Measurements from ENCODE around the gene FBXO42. TPM values are rescaled to one million over a fixed set of nuclear protein-coding genes. Genes with fewer than 3 reads are reported as not detected.

Gene FBXO42
- total RNA-seq, 1 experiment from 2014 or later, result 9.6 TPM

GRCh38 chr1:16244650-16245285 is 107.5 kb downstream of the FBXO42 start:
- DNase-seq (ENCODE audit: low spot score), result no peak

- peak; percentile 71 for DNase-seq (ENCODE audit: low spot score)
Observed at GRCh38 chr1:16243936-16244649, 108.2 kb downstream of the FBXO42 start.

- DNase-seq (ENCODE audit: low spot score), result no peak
Observed at GRCh38 chr1:16243215-16243610, 109.1 kb downstream of the FBXO42 start.

GRCh38 chr1:16242556-16243214 is 109.6 kb downstream of the FBXO42 start:
- no peak for DNase-seq (ENCODE audit: low spot score)

GRCh38 chr1:16241221-16241708 is 111.0 kb downstream of the FBXO42 start:
- no peak for DNase-seq (ENCODE audit: low spot score)

- no peak for DNase-seq (ENCODE audit: low spot score)
Observed at GRCh38 chr1:16239972-16240491, 112.2 kb downstream of the FBXO42 start.

- DNase-seq (ENCODE audit: low spot score), result no peak
Observed at GRCh38 chr1:16237343-16237830, 114.9 kb downstream of the FBXO42 start.

- peak; percentile 88 for DNase-seq (ENCODE audit: low spot score)
Observed at GRCh38 chr1:16236511-16237342, 115.6 kb downstream of the FBXO42 start, which contains the start of gene CPLANE2. TSS of gene CPLANE2 (minus strand) at chr1:16237183. CDS start at chr1:16236742, 441 bp downstream.

- peak; percentile 54 for DNase-seq (ENCODE audit: low spot score)
Observed at GRCh38 chr1:16235944-16236510, 116.3 kb downstream of the FBXO42 start.

- DNase-seq (ENCODE audit: low spot score), result no peak
Observed at GRCh38 chr1:16235347-16235746, 116.9 kb downstream of the FBXO42 start.

GRCh38 chr1:16233431-16233830 is 118.8 kb downstream of the FBXO42 start:
- DNase-seq (ENCODE audit: low spot score), result no peak

- DNase-seq (ENCODE audit: low spot score), result no peak
Observed at GRCh38 chr1:16232316-16232710, 120.0 kb downstream of the FBXO42 start.

- no peak for DNase-seq (ENCODE audit: low spot score)
Observed at GRCh38 chr1:16231331-16232315, 120.7 kb downstream of the FBXO42 start.

GRCh38 chr1:16230744-16231143 is 121.5 kb downstream of the FBXO42 start:
- DNase-seq (ENCODE audit: low spot score), result no peak

- DNase-seq (ENCODE audit: low spot score), result no peak
Observed at GRCh38 chr1:16229976-16230740, 122.1 kb downstream of the FBXO42 start.

- no peak for DNase-seq (ENCODE audit: low spot score)
Observed at GRCh38 chr1:16226490-16227179, 125.6 kb downstream of the FBXO42 start.

- DNase-seq (ENCODE audit: low spot score), result no peak
Observed at GRCh38 chr1:16226129-16226489, 126.2 kb downstream of the FBXO42 start.

- DNase-seq (ENCODE audit: low spot score), result no peak
Observed at GRCh38 chr1:16224472-16224871, 127.8 kb downstream of the FBXO42 start.

Measured in H4 (cell line).